Activated effector memory CD4-positive, alpha-beta T cell treated with anti-CD3 and anti-CD28 coated beads, Interleukin-2, amount 50 U/mL, for 16 hours (primary cell): ENCODE measurements around the gene SCARB1.

Experiments
- DNase-seq: peaks from one replicate; pipeline ENCODE4 v3.0.0-alpha.2; 2020

The SCARB1 gene

DNA sequence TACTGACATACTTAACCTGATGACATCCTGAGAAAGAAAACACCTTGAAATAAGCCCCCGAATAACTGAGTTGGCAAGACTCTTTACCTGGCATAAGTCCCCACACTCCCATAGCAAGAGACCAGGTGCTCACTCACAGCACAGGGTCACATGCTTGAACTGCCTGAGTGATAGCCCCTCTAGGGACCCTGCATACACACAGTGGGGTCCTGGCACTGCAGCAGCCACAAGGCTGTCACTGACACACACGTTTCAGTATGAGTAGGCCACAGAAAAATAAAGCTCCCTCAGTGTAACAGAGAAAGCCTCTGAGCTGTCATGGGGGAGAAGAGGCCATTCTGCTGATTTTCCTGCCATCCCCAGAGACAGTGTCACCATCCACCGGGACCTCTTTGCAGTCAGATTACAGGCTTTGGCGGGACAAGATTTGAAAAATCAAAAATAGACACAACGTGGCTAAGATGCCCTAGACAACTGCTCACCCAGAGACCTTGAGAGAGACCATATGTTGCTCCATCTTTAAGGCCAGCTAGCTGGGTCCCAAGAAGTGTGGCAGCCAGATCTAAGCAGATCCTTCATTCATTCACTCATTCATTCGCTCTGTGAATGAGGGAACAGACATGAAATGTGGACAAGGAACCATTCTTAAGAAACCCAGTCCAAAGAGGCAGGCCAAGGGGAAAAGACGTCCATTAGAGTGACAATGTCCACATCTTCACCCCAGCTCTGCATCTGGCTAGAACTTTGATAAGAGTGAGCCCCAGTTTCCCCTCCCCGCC, 1.6 kb downstream of the SCARB1 start:
- no peak for DNase-seq

DNA sequence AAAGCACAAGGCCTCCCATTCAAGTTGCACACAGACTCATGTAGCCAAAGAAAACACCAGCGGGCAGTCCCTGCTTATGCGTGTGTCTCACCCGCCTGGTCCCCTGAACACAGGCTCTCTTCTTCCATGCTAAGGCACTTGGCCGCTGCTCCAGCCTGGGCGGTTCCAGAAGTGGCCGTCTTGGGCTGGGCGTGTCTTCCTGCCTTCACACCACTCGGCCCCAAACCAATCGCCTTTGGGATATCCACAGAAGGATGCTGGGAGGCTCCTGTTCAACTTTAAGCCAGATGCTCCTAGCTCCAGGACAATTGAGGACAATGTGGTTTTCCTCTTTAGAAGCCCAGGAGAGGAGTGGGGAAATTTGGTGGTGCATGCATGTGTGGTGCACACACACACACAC, 2.2 kb downstream of the SCARB1 start:
- DNase-seq, result no peak

DNA sequence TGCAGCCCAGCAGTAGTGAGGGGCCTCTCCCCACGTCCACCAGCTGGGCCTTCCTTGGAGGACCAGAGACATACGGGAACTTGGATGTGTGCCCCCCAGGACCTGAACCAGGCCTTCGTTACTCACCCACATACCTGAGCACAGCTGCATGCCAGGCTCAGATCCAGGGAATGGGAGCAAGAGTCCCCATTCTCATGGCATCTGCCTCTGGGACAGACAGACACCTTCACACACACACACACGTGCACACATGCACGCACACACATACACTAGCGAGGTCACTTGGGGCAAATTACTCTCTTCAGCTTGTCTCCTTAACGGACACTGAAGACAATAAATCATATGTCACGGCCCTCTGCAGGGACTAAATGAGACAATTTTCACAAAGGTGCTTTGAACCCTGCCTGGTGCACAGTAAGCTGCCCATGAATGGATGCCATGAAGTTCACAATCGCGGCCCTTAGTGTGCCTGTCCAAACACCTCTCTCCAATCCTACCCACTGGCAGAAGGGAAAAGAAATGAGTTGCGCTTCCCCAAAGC, 5.7 kb downstream of the SCARB1 start:
- DNase-seq, result no peak

DNA sequence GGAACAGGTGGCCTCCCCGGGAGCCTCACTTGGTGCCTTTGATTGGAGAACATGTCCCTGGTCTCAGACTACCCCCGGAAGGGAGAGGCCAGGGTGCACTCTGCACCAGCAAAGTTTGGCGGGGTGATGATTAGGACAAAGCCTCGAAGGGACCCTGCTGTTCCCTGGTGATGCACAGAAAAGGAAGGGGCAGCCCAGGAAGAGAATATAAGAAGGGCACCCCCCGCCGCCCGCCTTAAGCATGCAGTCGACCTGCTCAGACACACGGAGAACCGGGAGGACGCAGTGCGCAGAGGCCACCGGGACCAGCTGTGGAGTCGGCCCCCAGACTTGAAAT, 6.9 kb downstream of the SCARB1 start:
- DNase-seq, result no peak

DNA sequence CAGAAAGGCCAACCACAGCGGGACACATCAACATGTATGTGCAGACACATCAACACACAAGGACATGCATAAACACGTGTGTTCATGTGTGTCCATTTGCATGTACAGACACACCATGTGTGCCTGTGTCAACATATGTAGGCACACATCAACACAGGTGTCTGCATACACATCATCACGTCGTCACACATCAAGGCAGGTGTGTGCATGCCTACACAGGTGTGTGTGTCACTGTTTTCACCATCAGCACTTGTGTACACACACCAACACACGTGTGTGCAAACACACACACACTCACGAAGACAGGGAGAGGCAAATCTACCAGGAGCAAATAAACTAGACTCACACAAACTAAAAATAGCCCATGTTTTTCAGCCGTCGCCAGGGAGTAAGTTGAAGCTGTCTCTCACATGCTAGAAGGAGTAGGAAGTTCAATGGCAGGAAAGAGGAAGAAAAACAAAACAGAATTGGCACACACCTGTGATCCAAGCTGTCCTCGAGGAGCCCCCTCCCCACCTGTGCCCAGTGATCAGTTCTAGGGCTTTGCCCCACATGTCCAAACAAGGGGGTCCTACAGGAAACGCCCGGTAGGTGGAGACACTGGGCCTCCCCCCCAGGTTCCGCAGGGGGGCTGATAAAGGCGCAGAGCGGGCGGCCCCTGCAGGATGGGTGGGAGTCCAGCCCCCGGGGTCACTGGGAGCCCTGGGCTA, 7.4 kb downstream of the SCARB1 start:
- DNase-seq, result no peak

DNA sequence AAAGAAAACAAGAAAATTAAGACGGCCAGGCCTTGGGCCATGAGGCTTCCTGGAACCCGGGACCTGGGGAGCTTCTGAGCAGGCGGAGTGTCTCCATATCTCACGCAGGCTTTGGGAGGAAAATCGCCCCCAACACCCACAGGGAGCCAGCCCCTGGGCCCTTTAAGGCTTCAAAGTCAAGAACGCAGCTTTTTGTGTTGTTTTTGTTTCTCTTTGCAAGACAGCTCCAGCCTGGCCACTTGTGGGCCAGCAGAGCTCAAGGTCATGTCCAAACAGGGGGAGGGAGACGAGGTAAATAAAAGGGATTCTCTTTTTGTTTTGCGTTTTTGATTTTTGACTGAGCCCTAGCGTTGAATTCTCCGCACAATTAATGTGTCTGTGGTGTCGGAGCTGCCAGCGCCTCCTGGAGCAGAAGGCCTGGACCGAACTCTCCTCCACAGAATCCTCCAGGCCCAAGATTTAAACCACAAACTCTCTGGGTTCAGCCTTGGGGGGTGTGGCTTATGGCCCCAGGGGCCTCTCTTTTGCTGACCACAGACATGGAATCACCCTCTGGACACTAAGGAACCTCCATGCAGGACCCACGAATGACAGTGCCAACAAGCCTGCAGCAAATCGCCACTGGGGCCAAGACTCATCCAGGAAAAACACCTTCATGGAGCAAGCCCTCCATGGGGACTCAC, 8.2 kb downstream of the SCARB1 start:
- DNase-seq, result no peak

DNA sequence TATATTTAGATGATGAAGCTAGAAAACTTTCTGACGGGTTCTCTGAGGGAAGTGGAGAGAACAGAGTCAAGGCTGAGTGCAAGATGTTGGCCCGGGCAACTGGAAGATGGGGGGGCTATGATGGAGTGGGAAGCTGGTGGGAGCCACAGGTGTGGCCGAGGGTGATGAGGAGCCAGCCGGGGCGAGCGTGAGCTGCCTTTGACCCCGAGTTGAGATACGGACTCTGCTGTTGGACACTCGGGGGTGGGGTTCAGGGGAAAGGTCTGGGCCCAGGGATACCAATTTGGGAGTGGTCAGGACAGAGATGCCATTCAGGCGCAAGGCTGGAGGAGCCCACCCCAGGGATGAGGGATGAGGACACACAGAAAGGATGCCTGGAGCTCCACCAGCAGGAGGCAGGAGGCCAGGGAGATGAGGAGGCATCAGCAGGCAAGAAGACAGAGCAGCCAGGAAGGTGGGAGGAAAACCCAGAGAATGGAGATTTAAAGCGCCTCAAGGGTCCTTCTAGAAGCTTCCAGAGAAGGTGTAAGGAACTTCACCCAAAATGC, 9.0 kb downstream of the SCARB1 start:
- DNase-seq, result no peak

DNA sequence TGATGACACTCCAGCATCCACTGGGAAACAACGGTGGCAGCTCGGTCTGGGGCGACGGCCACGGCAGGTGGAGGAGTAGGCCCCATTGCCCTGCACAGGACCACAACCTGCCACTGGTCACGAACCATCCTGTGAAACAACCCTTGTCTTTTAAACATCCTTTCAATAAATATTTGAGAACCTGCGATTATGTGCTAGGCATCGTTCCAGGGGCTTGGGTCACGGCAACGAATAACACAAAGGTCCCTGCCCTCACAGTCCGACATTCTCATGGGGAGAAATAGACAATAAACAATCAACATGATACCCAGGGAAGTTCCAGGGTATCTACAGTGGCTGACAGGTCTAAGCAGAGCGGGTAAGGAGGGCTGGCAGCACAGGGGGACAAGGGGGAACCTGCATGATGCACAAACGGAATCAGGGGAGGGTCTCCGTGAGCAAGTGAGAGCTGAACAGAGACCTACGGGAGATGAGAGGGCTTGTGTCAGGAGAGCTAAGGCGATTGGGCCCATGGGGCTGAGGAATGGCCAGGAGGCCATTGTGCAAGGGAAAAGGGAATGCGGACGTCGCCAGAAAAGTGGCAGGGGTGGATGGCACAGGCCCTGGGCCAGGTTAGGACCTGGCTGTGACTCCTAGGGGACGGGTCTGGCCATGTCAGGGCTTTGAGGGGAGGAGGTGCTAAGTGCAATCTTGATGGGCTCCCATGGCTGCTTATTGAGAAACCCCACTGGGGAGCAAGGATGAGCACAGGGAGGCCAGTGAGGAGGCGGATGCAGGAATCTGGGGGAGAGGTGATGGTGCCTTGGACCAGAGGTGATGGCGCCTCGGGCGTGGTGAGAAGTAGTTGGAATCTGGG, 9.7 kb downstream of the SCARB1 start:
- DNase-seq, result no peak

DNA sequence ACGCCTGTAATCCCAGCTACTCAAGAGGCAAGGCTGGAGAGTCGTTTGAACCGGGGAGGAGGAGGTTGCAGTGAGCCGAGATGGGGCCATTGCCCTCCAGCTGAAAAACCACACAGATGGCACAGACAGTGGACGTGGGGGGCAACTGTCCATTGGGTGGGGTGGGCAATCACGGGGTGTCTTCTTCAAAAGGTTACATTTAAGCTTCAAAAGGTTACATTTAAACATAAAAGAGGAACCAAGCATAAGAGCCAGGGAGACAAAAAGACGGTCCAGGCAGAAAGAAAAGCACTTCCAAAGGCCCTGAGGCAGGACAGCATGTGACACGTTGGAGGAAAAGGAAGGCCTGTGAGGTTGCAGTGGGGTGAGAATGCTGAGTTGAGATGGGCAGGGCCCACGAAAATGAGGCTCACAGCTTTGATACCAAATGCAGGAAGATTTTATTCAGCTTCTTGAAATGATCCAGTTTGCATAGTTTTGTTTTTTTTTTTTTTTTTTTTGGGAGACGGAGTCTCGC, 10.7 kb downstream of the SCARB1 start:
- no peak for DNase-seq

DNA sequence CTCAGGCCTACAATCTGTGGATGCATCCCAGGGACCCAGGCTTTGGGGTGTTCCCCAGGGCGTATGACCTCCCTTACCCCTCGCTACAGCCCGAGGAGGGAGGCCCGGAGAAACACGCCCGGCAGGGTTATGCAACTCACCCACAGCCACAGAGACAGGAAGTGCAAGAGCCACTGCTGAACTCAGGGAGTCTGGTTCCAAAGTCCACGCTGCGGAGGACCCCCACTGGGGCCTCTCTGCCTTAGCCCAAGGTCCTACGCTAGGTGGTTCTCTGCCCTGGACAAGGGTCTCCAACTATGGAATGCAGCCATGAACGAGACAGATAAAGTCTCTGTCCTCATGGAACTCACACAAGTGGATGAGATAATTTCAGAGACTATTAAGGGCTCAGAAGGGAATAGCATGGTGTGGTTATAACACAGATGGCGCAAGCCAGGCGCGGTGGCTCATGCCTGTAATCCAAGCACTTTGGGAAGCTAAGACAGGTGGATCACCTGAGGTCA, 11.3 kb downstream of the SCARB1 start:
- no peak for DNase-seq

DNA sequence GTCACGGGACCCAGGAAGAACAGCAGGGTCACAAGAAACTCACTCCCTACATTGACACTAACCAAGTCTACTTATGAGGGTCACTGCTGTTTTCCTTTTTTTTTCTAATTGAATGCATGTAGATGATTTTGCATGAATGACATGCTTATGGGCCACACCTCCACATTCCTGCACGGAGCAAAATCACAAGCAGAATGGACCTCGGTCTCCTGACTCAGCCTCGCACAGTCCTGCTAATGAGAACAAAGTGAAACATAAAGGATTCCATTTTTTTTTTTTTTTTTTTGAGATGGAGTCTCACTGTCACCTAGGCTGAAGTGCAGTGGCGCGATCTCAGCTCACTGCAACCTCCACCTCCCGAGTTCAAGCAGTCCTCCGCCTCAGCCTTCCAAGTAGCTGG, 12.3 kb downstream of the SCARB1 start:
- DNase-seq, result no peak

DNA sequence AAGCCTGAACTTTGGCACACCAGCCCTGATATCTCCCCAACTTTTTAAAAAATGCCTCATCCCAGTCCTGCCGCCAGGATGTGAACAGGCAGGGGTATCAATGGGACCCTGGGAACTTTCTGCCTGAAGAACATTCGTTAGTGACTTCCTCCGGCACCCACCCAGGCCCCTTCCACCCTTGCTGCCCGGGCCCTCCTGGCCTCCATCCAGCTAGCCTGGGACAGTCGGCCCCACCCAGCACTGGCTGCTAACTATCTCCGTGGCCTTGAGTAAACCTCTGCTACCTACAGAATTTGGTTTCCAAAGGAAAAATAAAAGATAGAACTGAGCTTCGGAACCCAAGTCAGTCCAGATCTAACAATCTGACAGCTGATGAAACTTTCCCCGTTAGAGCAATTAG, 14.3 kb downstream of the SCARB1 start:
- DNase-seq, result no peak

DNA sequence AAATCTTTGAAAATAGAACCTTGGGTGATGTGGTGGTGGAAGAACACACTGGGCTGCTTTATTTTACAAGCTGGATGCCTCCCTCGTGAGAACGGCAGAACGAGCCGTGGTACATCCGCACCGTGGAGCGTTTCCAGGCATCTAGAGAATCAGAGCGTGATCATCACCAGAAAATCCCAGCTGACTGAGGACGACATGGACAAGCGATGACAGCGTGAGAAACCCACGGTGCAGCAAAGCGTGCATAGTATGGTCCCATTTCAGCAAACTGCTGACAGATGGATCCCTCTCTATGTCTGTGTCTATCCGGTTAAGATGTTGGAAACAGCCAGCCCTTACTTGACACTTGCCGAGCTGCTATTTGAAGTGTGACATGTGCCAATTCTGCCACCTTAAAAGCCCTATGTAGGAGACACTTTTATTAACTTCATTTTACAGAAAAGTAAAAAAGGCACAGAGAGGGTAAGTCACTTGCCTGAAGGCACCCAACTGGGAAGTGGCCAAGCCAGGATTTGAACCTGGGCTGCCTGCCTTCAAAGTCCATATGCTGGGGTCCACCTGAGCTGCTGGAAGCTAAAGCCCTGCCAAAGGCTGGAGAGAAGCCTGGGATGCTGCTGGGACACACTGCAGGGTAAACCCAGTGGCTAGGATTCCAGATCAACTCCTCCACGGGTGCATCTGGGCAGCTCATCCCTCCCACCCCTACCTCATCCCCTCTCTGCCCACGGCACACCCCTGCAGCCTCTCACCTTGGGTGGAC, 14.9 kb downstream of the SCARB1 start:
- DNase-seq, result no peak

DNA sequence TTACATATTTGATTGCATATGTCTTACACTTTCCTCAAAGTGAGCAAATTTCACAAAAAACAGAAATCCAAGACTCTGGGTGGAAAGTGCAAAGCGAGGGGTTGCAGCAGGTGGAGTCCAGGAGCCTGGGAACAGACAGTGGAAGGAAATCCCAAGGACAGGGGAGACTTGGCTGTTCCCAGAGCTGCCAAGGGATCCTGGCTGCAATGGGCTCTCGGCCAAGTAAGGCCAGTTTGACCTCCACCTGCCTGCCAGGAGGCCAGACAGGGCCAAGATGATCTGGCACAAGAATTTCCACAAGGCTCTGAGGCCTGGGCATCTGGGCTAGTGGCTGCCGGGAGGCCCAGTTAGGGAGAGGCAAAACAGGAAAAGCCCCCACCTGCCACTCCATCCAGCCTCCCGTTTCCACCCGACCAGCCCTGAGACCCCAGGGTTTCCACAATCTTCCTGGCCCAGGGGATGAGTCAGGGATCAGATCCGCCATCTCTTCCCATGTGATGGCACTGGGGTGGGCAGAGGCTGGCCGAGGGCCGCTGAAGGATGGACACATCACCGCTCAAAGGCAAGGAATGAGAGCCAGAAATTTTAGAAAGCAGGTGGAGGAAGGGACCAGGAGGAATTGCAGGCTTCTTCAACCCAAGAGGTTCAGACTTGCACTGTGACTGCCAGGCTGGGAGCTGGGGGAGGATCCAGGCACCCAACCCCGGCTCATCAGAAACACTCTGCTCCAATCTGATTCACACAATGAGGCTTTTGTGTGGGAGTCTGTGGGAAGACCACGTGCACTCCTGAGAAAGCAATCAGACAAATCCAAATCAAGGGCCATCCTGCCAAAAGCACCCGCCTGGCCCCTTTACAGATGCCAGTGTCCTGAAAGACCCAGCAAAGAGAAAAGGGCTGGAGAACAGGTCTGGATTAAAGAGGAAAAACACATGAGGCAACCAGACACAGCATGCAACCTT, 16.3 kb downstream of the SCARB1 start:
- DNase-seq, result no peak

DNA sequence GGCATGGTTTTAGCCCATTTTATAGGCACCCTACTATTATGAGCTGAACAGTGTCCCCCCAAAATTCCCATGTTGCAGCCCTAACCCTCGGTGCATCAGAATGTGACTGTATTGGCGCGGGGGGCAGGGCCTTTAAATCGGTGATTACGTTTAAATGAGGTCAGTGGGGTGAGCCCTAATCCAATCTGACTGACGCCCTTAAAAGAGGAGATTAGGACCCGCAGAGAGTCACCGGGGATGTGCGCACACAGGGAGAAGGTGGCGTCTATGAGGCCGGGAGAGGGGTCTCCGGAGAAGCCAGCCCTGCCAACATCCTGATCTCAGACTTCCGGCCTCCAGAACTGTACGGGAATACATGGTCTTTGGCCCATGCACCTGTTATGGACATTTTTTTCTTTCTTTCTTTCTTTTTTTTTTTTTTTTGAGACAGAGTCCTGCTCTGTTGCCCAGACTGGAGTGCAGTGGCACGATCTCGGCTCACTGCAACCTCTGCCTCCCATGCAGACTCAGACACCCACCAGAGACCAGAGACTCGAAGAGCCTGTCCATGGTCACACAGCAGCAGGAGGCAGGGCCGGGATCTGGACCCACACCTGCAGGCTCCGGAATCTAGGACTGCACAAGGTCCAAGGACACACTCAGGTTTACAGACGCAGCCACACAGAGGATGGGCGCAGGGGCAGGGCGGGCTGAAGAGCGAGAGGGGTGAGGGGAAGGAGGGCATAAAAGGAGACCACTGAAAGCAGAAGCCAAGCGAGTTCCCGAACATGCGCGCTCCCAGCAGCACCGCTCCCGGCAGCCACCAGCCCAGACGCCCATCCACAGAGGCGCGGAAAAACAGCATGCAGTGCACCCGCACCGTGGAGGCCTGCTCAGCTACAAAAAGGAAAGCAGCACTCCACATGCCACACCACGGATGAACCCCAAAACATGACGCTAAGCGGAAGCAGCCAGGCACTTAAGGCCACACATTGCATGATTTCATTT, 19.0 kb downstream of the SCARB1 start:
- no peak for DNase-seq

DNA sequence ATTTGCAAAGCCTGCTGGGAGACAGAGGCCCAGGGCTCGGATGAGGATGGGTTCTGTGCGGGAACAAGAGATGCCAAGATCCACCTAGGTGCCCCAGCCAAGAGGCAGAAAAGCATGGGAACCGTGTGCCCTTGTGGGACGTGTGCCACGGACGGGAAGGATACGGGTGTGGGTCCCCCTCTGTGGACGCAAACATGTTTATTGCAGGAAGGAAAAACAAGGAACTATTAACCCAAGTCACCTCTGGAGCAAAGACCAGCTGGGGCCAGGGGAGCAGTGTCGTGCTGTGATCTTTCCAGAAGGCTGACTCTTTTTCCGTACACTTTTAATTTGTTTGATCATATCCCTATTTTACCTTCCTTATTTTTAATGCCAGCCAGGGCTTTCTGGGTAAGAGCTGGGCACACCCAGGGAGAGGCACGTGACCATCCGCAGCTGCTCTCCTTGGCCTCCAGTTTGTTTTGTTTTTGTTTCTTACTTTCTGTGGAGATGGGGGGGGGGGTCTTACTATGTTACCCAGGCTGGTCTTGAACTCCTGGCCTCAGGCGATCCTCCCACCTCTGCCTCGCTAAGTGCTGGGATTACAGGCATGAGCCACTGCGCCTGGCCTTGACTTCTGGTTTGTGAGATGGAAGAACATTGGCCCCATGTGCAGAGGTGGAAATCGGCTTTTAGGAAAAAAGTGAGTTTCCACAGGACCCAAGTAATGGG, 20.7 kb downstream of the SCARB1 start:
- no peak for DNase-seq

DNA sequence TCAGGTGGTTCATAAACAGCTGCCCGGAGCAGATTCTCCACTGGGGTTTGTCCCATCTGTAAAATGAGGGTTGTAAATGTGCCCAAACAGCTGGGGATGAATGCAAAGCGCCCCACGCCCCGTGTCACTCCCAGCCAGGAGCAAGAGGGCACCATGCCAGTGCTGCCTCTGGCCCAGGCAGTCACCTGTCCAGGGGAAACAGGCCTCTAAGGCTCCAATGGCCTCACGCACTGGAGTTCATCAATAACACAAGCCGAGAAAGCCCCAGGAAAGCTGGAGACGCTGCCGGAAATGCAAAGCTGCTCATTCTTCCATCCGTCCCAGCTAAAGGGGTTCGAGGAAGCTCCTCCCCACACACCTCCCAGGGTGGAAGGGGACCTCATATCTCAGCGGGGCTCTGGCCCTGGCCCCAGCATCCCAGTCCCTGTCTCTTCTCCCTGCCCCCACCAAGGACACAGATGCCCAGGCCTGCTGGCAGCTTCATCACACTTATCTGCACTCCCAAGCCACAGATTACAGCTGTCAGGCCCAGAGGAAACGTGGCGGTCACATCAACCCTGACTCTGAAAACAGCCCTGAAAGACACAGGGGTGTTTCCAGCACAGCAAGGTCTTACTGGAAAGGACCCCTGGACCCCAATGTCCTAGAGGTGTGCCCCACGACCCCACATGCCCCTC, 21.5 kb downstream of the SCARB1 start:
- no peak for DNase-seq

DNA sequence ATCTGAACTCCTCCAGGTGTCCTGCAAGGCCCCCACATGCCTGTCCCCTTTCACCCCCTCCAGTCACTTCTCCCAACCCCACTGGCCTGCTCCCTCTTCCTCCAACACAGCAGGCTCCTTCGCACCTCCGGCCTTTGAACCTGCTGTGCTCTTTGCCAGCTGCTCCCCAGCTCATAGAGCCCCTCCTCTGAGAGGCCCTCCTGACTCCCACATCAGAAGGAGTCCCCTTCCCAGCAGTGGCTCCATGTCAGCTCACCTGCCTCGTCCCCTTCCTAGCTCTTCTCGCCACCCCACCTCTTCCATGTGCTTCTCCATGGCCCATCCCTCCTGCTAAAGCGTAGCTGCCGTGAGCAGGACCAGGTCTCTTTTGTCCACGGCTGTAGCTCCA, 22.1 kb downstream of the SCARB1 start:
- no peak for DNase-seq
